GM13977 (cell line): ENCODE measurements around the gene ARID1B.

Source experiments
- DNase-seq: peaks from one replicate; pipeline ENCODE4 v3.0.0; 2012; ENCODE audit warnings: low spot score
- CTCF ChIP-seq: IDR thresholded peaks from 2 replicates; pipeline ENCODE4 v1.5.1; 2012; ENCODE audit warnings: mild to moderate bottlenecking, control low read depth; ENCODE audit not compliant: insufficient read depth; ENCODE audit errors: extremely low read depth, missing control alignments
- in situ Hi-C: fragments of 300-500 bp; cut with MboI; formaldehyde crosslinking; loops from one replicate; pipeline ENCODE4 v1.12.0; 2022; ENCODE audit warnings: low sequenced_read_pairs, low pct_unique_long_range_greater_than_20kb, mixed read lengths, inconsistent platforms; ENCODE audit not compliant: unreplicated experiment

The ARID1B gene

GRCh38 chr6:156970595-156971112 lies 193.5 kb downstream of the ARID1B start:
- TF ChIP-seq CTCF = no peak
- in situ Hi-C loops = no loop called here

GRCh38 chr6:156971153-156971885 lies 194.1 kb downstream of the ARID1B start:
- in situ Hi-C loops = no loop called here
- no peak for DNase-seq
- TF ChIP-seq CTCF = no peak

More at GRCh38 chr6:156970595-156971112, 193.5 kb downstream of the ARID1B start:
- DNase-seq = no peak

DNA sequence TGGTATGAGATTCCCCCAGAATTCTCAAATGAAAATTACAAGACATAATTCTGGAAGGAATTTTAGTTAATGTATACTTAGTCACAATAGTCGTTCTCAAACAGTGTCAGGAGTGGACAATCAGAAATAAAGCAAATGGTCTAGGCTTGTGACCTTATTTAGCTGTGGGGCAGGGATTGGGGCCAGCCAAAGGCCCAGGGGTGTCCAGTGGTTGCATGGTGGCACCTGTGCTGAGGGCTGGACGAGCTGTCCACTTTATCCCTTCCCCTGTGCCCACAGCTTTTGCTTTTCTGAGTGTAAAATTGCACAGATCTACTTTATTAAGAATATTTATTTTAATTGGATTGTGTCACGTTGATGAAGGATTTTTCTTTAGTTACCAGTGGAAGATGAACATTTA lies 195.0 kb downstream of the ARID1B start:
- DNase-seq = no peak
- TF ChIP-seq CTCF = no peak
- in situ Hi-C loops = no loop called here

DNA sequence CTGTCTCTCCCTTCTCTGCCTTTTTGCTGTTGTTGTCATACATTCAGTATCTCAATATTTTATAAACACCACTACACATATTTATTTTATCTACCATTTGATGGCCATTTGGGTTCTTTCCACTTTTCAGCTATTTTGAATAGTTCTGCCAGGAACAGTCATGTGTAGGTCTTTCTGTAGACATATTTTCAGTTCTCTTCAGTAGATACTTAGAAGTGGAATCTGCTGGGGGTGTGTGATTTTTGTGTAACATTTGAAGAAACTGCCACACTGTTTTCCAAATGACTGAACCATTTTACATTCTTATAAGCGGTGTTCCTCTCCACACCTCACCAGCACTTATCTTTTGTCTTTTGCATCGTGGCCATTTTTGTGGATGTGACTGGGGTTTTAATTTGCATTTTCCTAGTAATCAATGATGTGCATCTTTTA lies 197.7 kb downstream of the ARID1B start:
- DNase-seq = no peak

DNA sequence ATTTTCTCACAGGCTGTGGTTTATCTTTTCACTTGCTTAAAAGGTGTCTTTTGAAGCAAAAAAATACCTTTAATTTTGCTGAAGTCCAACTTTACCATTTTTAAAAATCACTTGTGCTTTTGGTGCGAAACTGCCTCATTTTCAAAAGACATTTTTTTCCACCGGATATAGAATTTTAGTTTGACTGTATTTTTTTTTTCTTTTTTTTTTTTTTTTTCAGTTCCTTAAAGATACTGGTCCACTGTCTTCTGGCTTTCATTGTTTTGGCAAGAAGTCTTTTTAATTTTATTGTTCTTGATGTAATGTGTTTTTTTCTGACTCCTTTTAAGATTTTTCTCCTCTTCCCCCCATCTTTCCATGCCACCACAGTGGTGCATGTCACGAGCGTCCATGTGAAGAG lies 198.2 kb downstream of the ARID1B start:
- TF ChIP-seq CTCF = no peak
- in situ Hi-C loops = no loop called here
- DNase-seq = no peak

More for the DNA sequence above, 197.7 kb downstream of the ARID1B start:
- TF ChIP-seq CTCF = no peak
- in situ Hi-C loops = no loop called here

DNA sequence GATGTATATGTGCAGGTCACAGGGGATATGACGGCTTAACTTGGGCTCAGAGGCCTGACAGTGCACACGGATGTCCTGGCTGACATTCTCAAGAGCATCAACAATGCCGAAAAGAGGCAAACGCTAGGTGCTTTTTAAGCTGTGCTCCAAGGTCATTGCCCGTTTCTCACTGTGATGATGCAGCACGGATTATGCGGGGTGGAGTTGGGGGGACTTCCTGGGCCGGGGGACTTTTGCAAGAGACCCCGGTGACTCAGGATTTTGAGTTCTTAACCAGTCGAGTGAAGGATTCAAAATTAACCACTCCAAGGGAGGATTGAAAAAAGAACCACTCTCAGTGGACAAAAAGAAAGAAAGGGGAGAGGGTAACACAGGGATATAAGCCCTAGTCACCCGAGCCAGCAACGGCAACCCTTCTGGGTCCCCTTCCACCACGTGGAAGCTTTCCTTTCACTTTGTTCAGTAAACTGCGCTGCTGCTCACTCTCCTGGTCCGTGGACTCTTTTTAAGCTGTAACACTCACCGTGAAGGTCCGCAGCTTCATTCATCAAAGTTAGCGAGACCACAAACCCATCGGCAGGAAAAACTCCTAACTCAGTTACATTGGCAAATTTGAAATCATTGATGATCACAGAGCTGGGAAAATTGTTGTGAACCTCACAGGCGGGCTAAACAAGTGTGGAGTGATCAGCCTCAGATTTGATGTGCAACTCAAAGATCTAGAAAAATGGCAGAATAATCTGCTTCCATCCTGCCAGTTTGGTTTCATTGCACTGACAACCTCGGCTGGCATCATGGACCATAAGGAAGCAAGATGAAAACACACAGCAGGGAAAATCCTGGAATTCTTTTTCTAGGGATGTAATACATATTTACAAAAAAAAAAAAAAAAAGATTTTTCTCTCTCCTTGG lies 199.3 kb downstream of the ARID1B start:
- in situ Hi-C loops = no loop called here
- TF ChIP-seq CTCF = no peak
- DNase-seq = no peak
